Progenitor cell of endocrine pancreas (in vitro differentiated cells): ENCODE data around the gene RANBP9. TPM values are rescaled to one million over a fixed set of nuclear protein-coding genes. Genes with fewer than 3 reads are reported as not detected.

Source experiments
- DNase-seq: peaks from one replicate; pipeline ENCODE4 v3.0.0; 2021; ENCODE audit warnings: low spot score; ENCODE audit not compliant: unreplicated experiment
- H3K27ac Mint-ChIP-seq: 2 replicates; pipeline ENCODE4 v1.8.0; 2021; ENCODE audit warnings: mild to moderate bottlenecking, moderate library complexity, mixed read lengths
- H3K27me3 Mint-ChIP-seq: 2 replicates; pipeline ENCODE4 v1.8.0; 2021; ENCODE audit warnings: mixed read lengths
- H3K36me3 Mint-ChIP-seq: 2 replicates; pipeline ENCODE4 v1.8.0; 2022; ENCODE audit warnings: mixed read lengths; ENCODE audit not compliant: insufficient read depth
- H3K4me1 Mint-ChIP-seq: 2 replicates; pipeline ENCODE4 v1.8.0; 2021; ENCODE audit warnings: low read depth, mixed read lengths
- H3K4me3 Mint-ChIP-seq: 2 replicates; pipeline ENCODE4 v1.8.0; 2021; ENCODE audit warnings: low read depth, mild to moderate bottlenecking, moderate library complexity, mixed read lengths
- H3K9me3 Mint-ChIP-seq: 2 replicates; pipeline ENCODE4 v1.8.0; 2021; ENCODE audit warnings: low read depth, mixed read lengths
- total RNA-seq: library from RNA; stranded (reverse); gene quantifications from 2 replicates; pipeline ENCODE4 v1.2.1, GENCODE V29; 2021
- TF ChIP-seq, protein P1 (sequence below): fragments of 200-600 bp; sonication (generic); IDR thresholded peaks from one replicate; pipeline ENCODE4 v1.5.0; 2021; ENCODE audit warnings: antibody characterized with exemption, mild to moderate bottlenecking; ENCODE audit not compliant: unreplicated experiment

Gene RANBP9
- total RNA-seq, 1 donor from 2014 or later, result 58.4 TPM

DNA sequence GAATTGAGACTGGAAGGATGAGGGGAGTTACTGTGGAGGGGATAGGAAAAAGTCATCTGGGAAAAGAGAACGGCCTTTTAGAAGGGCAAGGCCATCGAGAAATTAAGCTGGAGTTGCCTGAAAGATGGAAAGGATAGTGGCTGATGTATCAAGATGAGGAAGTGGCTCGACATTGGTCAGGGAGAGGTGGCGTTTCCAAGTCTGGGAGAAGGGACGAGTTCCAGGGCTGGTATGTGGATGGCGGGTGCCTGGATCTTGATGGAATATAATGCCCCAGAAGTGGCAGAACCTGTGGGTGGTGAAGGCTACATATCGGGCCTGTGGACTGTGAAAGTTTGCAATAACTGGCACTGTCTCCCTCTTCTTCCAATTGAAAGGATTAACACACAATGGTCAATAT is 139.4 kb downstream of the RANBP9 start:
- TF ChIP-seq, protein P1, sequence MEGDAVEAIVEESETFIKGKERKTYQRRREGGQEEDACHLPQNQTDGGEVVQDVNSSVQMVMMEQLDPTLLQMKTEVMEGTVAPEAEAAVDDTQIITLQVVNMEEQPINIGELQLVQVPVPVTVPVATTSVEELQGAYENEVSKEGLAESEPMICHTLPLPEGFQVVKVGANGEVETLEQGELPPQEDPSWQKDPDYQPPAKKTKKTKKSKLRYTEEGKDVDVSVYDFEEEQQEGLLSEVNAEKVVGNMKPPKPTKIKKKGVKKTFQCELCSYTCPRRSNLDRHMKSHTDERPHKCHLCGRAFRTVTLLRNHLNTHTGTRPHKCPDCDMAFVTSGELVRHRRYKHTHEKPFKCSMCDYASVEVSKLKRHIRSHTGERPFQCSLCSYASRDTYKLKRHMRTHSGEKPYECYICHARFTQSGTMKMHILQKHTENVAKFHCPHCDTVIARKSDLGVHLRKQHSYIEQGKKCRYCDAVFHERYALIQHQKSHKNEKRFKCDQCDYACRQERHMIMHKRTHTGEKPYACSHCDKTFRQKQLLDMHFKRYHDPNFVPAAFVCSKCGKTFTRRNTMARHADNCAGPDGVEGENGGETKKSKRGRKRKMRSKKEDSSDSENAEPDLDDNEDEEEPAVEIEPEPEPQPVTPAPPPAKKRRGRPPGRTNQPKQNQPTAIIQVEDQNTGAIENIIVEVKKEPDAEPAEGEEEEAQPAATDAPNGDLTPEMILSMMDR, result no peak

More for the DNA sequence above, 139.4 kb downstream of the RANBP9 start:
- Mint-ChIP-seq H3K27ac (no peak overlapping the region), H3K36me3 (no peaks in the 10 kb centered on the region), H3K4me3 (peak overlapping the region; percentile 48), H3K4me1 (peaks cover 9% of the 10 kb centered on the region), H3K27me3 (no peaks in the 10 kb centered on the region), H3K9me3 (no peaks in the 10 kb centered on the region)
- no peak for DNase-seq

Other genes starting within 250 kb of the RANBP9 start
- gene GFOD1, start 224.2 kb downstream of the RANBP9 start, total RNA-seq, result 0.81 and 0.98 TPM in 2 replicates
- gene SIRT5, start 137.2 kb downstream of the RANBP9 start, total RNA-seq, result 18.2 and 18.8 TPM in 2 replicates
- gene NOL7, start 96.5 kb downstream of the RANBP9 start, total RNA-seq, result 40.5 and 44.6 TPM in 2 replicates
- 20.6 and 22.7 TPM in 2 replicates for gene MCUR1, start 102.7 kb upstream of the RANBP9 start, total RNA-seq
- gene RNF182, start 213.1 kb upstream of the RANBP9 start, total RNA-seq, result 1.9 and 2.5 TPM in 2 replicates